B cell (primary cell): Measurements from ENCODE around the gene TMPRSS13. TPM values are rescaled to one million over a fixed set of nuclear protein-coding genes. Genes with fewer than 3 reads are reported as not detected.

Source experiments
- ATAC-seq: fragments of 200-7000 bp; cut with Tn5 transposase; one replicate; pipeline ENCODE4 v1.10.0; 2021; ENCODE audit warnings: low read depth, mild to moderate bottlenecking, moderate number of reproducible peaks, moderate library complexity
- CTCF ChIA-PET: fragments of 350-600 bp; sonication (Branson Sonifier 250); formaldehyde crosslinking; loops from one replicate; lab custom pipeline; 2021; ENCODE audit warnings: antibody characterized with exemption, inconsistent platforms; lab: Charles Lee
- POLR2A ChIA-PET: fragments of 350-600 bp; sonication (Branson Sonifier 250); formaldehyde crosslinking; loops from one replicate; lab custom pipeline; 2021; ENCODE audit warnings: antibody characterized with exemption; lab: Charles Lee
- DNase-seq: peaks from one replicate; pipeline ENCODE4 v3.0.0; 2013
- H2AFZ ChIP-seq: 2 replicates; pipeline ENCODE4 v1.6.1; 2012; ENCODE audit warnings: mild to moderate bottlenecking, low read depth, low read length; ENCODE audit not compliant: insufficient read depth, poor library complexity, severe bottlenecking
- H3K27ac ChIP-seq, 2 donors: 1 replicate in 1 of 2; 2 replicates in 1 of 2; pipeline ENCODE4 v1.5.1; 2012 to 2013; ENCODE audit warnings: low read length in 2 of 2, mild to moderate bottlenecking in 2 of 2, moderate library complexity in 1 of 2
- H3K27me3 ChIP-seq, 4 experiments: fragments of 200-600 bp in 1 of 4; sonication (generic) in 1 of 4; replicated peaks in 1 of 4; 1 replicate in 2 of 4; 2 replicates in 2 of 4; pipeline versions ENCODE4 v1.6.1 to v1.7.0; 2013 to 2016; ENCODE audit warnings: low read length in 3 of 4, mild to moderate bottlenecking in 2 of 4, mixed read lengths in 1 of 4, moderate library complexity in 1 of 4; ENCODE audit not compliant: insufficient read depth in 4 of 4, control insufficient read depth in 3 of 4; ENCODE audit errors: control extremely low read depth in 1 of 4
- H3K36me3 ChIP-seq, 2 experiments: replicated peaks in 1 of 2; 1 replicate in 1 of 2; 2 replicates in 1 of 2; pipeline versions ENCODE4 v1.6.1 to v1.7.1; 2013; ENCODE audit warnings: low read length in 1 of 2; ENCODE audit not compliant: insufficient read depth in 2 of 2, control insufficient read depth in 1 of 2; ENCODE audit errors: control extremely low read depth in 1 of 2, extremely low read depth in 1 of 2
- H3K4me1 ChIP-seq, 2 donors: fragments of 200-600 bp in 1 of 2; sonication (generic) in 1 of 2; 1 replicate in 1 of 2; 2 replicates in 1 of 2; pipeline versions ENCODE4 v1.5.1 to v1.6.1; 2013 to 2017; ENCODE audit warnings: low read length in 2 of 2; ENCODE audit not compliant: control insufficient read depth in 2 of 2, insufficient read depth in 2 of 2
- H3K4me2 ChIP-seq: replicated peaks from 2 replicates; pipeline ENCODE3; 2012; ENCODE audit warnings: mild to moderate bottlenecking, low read depth, low read length; ENCODE audit not compliant: poor library complexity, severe bottlenecking
- H3K4me3 ChIP-seq, 5 experiments: fragments of 200-600 bp in 1 of 5; sonication (generic) in 1 of 5; 1 replicate in 3 of 5; 2 replicates in 2 of 5; pipeline versions ENCODE4 v1.5.1 to v1.7.0; 2011 to 2016; ENCODE audit warnings: low read length in 4 of 5, mild to moderate bottlenecking in 4 of 5, low read depth in 2 of 5, control low read depth in 1 of 5, moderate library complexity in 1 of 5; ENCODE audit not compliant: insufficient read depth in 1 of 5; ENCODE audit errors: control extremely low read depth in 1 of 5, extremely low read depth in 1 of 5
- H3K79me2 ChIP-seq: fragments of 200-600 bp; sonication (generic); one replicate; pipeline ENCODE4 v1.6.0; 2016; ENCODE audit warnings: low read length; ENCODE audit not compliant: control insufficient read depth, insufficient read depth
- H3K9ac ChIP-seq: fragments of 200-600 bp; sonication (generic); 2 replicates; pipeline ENCODE4 v1.6.1; 2017; ENCODE audit warnings: mild to moderate bottlenecking, low read length, moderate library complexity
- H3K9me3 ChIP-seq, 3 donors: one replicate each; pipeline versions ENCODE4 v1.6.1 to v1.7.1; 2013; ENCODE audit warnings: low read length in 2 of 3; ENCODE audit not compliant: control insufficient read depth in 2 of 3, insufficient read depth in 1 of 3; ENCODE audit errors: control extremely low read depth in 1 of 3
- H4K20me1 ChIP-seq: 2 replicates; pipeline ENCODE4 v1.6.0; 2012; ENCODE audit warnings: mild to moderate bottlenecking, low read length; ENCODE audit not compliant: insufficient read depth, control insufficient read depth, poor library complexity, severe bottlenecking
- H3K27ac Mint-ChIP-seq: one replicate; pipeline ENCODE4 v1.8.0; 2021; ENCODE audit warnings: mixed read lengths
- H3K27me3 Mint-ChIP-seq: one replicate; pipeline ENCODE4 v1.8.0; 2021; ENCODE audit warnings: mixed read lengths
- H3K4me1 Mint-ChIP-seq: one replicate; pipeline ENCODE4 v1.8.0; 2021; ENCODE audit warnings: mixed read lengths
- H3K4me3 Mint-ChIP-seq: one replicate; pipeline ENCODE4 v1.8.0; 2021; ENCODE audit warnings: mixed read lengths
- H3K9me3 Mint-ChIP-seq: one replicate; pipeline ENCODE4 v1.8.0; 2022; ENCODE audit warnings: mixed read lengths; ENCODE audit not compliant: insufficient read depth
- CTCF ChIP-seq: fragments of 200-600 bp; IDR thresholded peaks from one replicate; pipeline ENCODE4 v1.8.0; 2022; ENCODE audit warnings: antibody characterized with exemption, mild to moderate bottlenecking
- EZH2 ChIP-seq: IDR thresholded peaks from 2 replicates; pipeline ENCODE4 v1.6.1; 2012; ENCODE audit warnings: borderline replicate concordance, low read depth, mild to moderate bottlenecking, moderate library complexity, low read length; ENCODE audit not compliant: insufficient read depth, poor library complexity, severe bottlenecking
- WGBS: methylation state at CpG from one replicate; pipeline ENCODE4 v1.1.5; 2013; ENCODE audit warnings: missing lambda C conversion rate; ENCODE audit not compliant: insufficient coverage; 5-methylcytosine and 5-hydroxymethylcytosine counted together
- intact Hi-C: fragments of 100-400 bp; cut with micrococcal nuclease; formaldehyde crosslinking; loops from one replicate; pipeline ENCODE4 v1.10.0; 2022
- polyA plus RNA-seq: library from polyadenylated mRNA; depleted of rRNA; stranded (reverse); fragments of >200 nt; gene quantifications from 2 replicates; pipeline ENCODE4 v1.2.3, GENCODE V29; 2012
- total RNA-seq, 2 donors: library from RNA; stranded (reverse); fragments of 120-200 nt in 1 of 2; gene quantifications; 1 replicate in 1 of 2; 2 replicates in 1 of 2; pipeline versions ENCODE4 v1.2.3 to v1.2.4, GENCODE V29; 2013 to 2022

The TMPRSS13 gene
- total and polyA plus RNA-seq, 2 donors (not counting 1 experiment from before 2014, with no cell fraction given): 2.4 to 8.0 TPM

DNA sequence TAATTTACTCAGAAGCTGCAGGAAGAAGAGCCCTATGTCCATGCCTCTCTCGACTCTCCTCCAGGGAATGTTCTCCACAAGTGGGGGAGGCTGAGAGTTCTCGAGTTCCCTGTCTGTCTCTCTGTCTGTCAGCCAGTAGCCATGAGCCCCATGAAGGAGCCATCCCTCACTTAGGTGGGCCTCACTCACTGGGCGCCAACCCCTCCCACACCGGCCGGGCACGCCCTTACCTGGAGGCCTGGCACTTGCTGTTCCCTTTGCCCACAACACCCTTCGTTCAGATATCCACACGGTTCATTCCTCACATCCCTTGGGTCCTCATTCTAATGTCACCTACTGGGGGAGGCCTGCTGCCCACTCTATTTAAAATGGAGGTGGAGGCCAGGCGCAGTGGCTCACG lies 42.8 kb upstream of the TMPRSS13 start:
- ATAC-seq (no peak), DNase-seq (no peak)
- no peaks in the 10 kb centered on the region for H4K20me1 ChIP-seq
- H3K4me2 ChIP-seq: no peak overlapping the region
- no peaks in the 10 kb centered on the region for H3K9me3 Mint-ChIP-seq
- H3K27ac ChIP-seq: no peak overlapping the region
- TF ChIP-seq CTCF (no peak), EZH2 (no peak)
- H3K36me3 ChIP-seq: no peaks in the 10 kb centered on the region
- no peak overlapping the region for H2AFZ ChIP-seq
- no peaks in the 10 kb centered on the region for H3K9me3 ChIP-seq
- peaks cover 43% of the 10 kb centered on the region for H3K4me1 Mint-ChIP-seq
- no peak overlapping the region for H3K4me3 Mint-ChIP-seq
- no peak overlapping the region for H3K27ac Mint-ChIP-seq
- no peak overlapping the region for H3K9ac ChIP-seq
- POLR2A ChIA-PET: no interaction called here
- CTCF ChIA-PET: interaction anchor here (1.1 kb wide), 1 partner anchor 19 kb away, joined by 5 read pairs; no protein-coding TSS in a partner anchor
- WGBS: 93% methylated on average over 3 of the region's 10 CpGs
- H3K4me1 ChIP-seq: peaks cover 19 to 34% of the 10 kb centered on the region in 2 donors
- no peaks in the 10 kb centered on the region for H3K27me3 ChIP-seq
- no peaks in the 10 kb centered on the region for H3K27me3 Mint-ChIP-seq
- intact Hi-C loops: loop anchor here (2.0 to 5.0 kb wide), 2 partner anchors 15 to 35 kb away; partner anchors contain the start of gene IL10RA
- peaks cover 3% of the 10 kb centered on the region for H3K79me2 ChIP-seq
- H3K4me3 ChIP-seq: no peak overlapping the region

DNA sequence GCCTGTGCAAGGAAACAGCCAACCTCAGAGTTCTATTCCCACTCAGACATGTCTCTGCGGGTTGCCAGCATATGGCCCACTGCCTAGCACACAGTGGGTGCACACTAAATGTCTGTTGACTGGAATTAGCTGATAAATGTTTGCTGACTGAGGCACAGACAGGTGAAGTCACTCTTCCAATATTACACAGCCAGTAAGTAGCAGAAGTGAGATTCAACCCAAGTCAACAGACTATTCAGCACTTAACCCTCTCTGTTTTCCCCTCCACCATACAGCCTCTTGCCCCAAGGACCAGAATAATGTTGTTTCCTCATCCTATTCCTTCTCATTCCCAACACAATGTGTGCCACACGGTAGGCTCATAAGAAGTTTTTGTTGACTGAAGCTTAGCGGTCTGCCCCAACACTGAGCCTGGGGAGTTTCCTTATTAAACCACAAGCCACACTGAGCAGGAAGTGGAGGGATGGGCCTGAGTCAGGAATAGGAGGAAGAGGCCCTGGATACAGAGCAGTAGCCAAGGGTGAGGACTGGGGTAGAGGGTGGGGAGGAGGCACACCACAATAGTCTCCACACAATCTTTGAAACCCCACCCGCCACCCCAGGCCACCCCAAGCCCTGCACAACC lies 41.3 kb upstream of the TMPRSS13 start:
- Mint-ChIP-seq H3K4me3 (peak overlapping the region; percentile 36), H3K27me3 (no peaks in the 10 kb centered on the region), H3K27ac (no peak overlapping the region), H3K9me3 (no peaks in the 10 kb centered on the region), H3K4me1 (peaks cover 36% of the 10 kb centered on the region)
- Histone ChIP-seq H3K27me3 (no peaks in the 10 kb centered on the region), H3K79me2 (no peaks in the 10 kb centered on the region), H3K36me3 (no peaks in the 10 kb centered on the region), H3K27ac (no peak overlapping the region), H2AFZ (no peak overlapping the region), H3K4me2 (peak overlapping the region; percentile 43), H3K9me3 (no peaks in the 10 kb centered on the region), H3K9ac (no peak overlapping the region), H4K20me1 (no peaks in the 10 kb centered on the region), H3K4me3 (no peak overlapping the region), H3K4me1 (peaks cover 14 to 25% of the 10 kb centered on the region in 2 donors)
- DNase-seq: no peak
- ATAC-seq: peak; percentile 36
- ChIA-PET POLR2A (interaction anchor here (1.0 to 1.3 kb wide), 2 partner anchors 15 to 19 kb away, joined by 4 read pairs; partner anchors contain the start of gene IL10RA), CTCF (interaction anchor here (0.6 to 1.6 kb wide), 7 partner anchors 9 to 602 kb away, joined by 3 to 9 read pairs (median 5); partner anchors contain the start of gene ARCN1)
- TF ChIP-seq EZH2 (no peak), CTCF (no peak)
- 60% methylated on average over 2 of the region's 4 CpGs for WGBS
- intact Hi-C loops: loop anchor here (5.0 kb wide), 1 partner anchor 37 kb away; no protein-coding TSS in a partner anchor
